ENCODE data around the gene PLCB1. TPM values are rescaled to one million over a fixed set of nuclear protein-coding genes. Genes with fewer than 3 reads are reported as not detected.
"Not testable (repeated sequence)": the region's sequence is repeated elsewhere in the genome, so short reads cannot be mapped to it uniquely, and the experiment has no call there.

The PLCB1 gene
- total RNA-seq, 1 experiment from 2014 or later = 0.06 TPM

- no peak for DNase-seq (ENCODE audit: low read depth)
Observed at GRCh38 chr20:8334641-8335040, 202.6 kb downstream of the PLCB1 start.

- DNase-seq (ENCODE audit: low read depth) = no peak
Observed at GRCh38 chr20:8335059-8335458, 203.0 kb downstream of the PLCB1 start.

DNA sequence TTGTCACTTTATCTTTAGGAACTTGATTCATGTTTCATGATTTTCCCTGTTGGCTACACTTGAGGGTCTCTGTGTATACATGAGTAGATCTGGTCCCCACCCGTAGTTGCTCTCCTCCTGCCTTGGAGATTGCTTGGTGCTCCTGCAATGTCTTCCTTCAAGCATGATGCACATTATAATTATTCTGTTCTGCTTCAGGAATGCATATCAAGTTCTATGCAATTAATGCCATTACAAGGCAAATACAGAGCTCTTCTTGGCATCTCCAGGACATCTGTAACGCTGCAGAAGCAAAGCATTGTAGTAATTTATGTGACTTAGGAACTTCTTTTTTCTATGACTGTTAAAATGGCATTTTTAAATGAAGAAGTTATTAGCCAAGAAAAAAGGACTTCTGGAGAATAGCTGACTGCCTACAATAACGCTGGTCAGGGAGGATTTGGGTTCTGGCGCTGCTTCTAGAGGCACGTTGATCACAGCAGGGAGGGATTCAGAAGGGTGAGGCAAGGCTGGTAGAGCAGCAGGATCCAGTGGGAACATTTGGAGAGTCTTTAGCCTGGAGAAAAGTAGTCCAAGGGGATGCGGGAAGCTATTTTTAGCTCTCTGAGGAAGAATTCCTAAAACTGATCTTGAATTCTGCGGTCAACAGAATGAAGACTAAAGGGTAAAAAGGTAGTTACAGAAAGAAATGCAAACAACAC is 203.6 kb downstream of the PLCB1 start:
- DNase-seq (ENCODE audit: low read depth) = no peak

DNA sequence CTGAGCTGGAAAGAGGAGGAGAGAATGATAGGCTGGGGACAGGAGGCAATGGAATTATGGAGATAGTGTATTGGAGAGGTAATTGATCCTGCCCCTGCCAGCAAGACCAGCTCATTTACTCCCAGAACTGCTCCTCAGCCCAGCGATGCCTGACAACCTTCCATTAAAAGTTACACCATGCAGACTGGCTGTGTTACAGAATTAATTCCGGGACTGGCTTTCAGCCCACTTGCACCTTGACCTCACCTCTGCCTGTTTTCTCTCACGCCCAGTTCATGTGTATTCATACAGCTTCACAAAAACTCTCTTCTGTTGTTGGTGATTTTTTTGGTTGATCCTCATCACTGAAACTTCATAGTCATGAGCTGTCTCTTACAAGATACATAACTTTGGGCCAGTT is 207.3 kb downstream of the PLCB1 start:
- no peak for DNase-seq (ENCODE audit: low read depth)

GRCh38 chr20:8342391-8342790 is 210.3 kb downstream of the PLCB1 start:
- DNase-seq (ENCODE audit: low read depth) = no peak

- no peak for DNase-seq (ENCODE audit: low read depth)
Observed at GRCh38 chr20:8344106-8344505, 212.0 kb downstream of the PLCB1 start.

DNA sequence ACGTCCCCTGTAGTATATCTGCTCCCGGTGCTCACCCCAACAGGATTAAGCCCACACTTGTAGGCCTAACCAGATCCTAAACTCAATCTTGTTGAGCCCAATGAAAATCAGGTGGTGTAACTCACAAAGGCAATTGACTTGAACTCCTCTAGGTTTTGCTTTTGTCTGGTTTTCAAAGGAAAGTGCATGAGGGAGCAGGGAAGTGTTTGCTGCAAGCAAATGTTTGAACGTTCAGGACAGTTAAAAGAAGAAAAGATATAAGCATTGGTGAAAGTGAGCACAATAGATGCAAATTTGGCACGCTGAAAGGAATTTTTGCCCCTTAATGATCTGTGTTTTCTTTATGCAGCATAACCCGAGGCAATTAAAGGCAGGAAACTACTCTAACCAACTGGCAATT is 212.6 kb downstream of the PLCB1 start:
- no peak for DNase-seq (ENCODE audit: low read depth)

- no peak for DNase-seq (ENCODE audit: low read depth)
Observed at GRCh38 chr20:8346700-8347270, 214.7 kb downstream of the PLCB1 start.

DNA sequence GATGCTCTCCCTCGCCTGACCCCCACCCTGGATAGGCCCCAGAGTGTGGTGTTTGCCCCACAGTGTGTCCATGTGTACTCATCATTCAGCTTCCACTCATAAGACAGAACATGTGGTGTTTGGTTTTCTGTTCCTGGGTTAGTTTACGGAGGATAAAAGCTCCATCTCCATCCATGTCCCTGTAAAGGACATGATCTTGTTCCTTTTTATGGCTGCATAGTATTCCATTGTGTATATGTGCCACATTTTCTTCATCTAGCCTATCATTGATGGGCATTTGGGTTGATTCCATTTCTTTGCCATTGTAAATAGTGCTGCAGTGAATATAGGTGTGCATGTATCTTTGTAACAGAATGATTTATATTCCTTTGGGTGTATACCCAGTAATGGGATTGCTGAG is 218.2 kb downstream of the PLCB1 start:
- not testable (repeated sequence) for DNase-seq (ENCODE audit: low read depth)

DNA sequence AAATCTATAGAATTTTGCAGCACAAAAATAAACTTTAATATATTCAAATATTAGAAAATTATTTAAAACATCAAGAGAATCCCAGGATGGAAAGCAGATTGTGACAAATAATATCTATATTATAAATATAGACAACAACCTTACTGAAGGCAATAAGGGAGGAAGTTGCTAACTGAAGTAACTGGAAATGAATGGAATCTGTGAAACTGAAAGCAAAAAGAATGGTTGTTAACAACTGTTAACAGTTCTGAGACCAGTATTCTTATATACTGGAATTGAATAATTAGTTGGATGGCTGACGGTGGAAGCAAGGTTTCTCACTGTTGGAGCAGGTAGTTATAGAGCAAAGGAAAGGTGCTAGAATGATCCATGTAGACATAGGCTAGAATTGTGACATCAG is 220.4 kb downstream of the PLCB1 start:
- no peak for DNase-seq (ENCODE audit: low read depth)

- no peak for DNase-seq (ENCODE audit: low read depth)
Observed at GRCh38 chr20:8353512-8353911, 221.4 kb downstream of the PLCB1 start.

DNA sequence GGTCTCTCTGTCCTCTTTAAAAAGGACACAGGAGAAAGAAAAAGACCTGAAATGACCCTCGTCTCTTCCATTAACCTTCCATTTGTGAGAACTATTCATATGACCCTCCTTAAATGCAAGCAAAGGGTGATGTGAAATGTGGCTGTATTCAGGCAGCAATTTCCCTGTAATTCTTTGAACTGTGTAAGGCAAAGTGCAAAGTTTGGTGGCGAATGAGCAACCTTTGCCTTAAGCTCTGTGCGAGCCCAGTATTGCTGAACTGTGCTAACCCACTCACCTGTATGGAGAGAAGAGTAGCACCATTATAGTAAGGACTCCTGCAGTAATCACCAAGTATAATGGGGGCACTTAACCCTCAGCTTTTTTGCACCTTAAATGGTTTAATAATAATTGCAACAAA is 223.4 kb downstream of the PLCB1 start:
- DNase-seq (ENCODE audit: low read depth) = no peak

- no peak for DNase-seq (ENCODE audit: low read depth)
Observed at GRCh38 chr20:8356806-8357205, 224.7 kb downstream of the PLCB1 start.

DNA sequence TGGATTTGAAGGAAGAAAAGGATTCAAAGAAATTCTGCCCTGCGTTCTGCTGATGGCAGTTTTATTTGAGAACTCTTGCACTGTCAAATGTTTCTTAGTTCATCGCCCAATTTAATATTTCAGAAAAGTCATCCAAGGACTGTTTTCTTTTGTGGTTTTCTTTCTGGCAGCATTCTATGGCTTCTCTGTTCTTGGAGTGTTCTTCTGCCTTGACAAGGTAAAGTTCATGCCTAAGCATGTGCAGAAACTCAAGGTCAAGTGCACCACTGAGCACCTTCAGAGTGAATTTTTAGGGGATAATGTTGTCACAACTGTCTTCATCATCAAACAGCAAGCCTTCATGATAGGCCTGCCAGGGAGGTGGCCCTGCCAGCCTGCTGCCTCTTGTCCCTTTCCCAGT is 225.6 kb downstream of the PLCB1 start:
- DNase-seq (ENCODE audit: low read depth) = no peak

DNA sequence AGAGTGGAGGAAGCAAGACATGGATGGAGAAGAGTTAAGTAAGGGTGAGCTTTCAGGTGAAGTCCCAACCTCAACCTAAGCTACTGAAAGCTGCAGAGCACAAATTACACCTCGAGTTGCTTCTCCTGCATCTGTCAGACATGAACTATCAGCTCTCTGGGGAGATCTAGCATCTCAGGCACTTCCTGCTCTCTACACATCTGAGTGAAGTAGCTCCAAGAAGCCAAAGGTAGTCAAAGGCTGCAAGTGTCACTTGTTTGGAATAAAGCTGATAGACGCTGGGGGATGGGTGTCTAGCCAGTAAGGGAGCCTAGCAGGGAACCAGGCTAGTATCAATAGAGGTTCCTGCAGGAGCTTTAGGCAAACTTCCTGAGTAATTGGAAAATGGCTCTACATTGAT is 228.0 kb downstream of the PLCB1 start:
- no peak for DNase-seq (ENCODE audit: low read depth)

DNA sequence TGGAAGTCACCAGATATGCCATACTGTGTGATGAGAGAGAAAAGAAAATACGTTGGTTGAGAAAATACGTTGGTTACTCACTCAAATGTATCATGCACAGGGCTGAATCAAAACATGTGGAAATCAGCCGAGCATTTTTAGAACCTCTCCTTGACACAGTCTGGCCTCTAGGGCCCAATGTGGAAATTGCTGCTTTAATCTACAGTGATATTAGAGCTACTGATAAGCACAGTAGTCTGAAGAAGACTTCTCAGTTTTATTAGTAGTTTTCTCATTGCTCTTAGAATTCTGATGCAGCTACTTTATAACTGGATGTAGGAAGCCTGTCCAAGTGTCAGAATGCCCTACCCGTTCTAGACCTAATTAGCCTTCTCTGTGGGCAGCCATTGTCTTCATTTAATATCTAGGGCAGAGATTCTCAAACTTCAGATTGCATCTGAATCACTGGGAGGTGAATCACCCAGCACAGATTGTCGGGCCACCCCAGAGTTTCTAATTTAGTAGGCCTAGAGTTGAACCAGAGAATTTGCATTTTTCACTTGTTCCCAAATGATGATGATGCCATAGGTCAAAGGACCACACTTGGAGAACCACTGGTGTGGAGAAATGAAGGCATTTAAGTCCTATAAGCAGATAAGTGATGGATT is 229.1 kb downstream of the PLCB1 start:
- no peak for DNase-seq (ENCODE audit: low read depth)

- no peak for DNase-seq (ENCODE audit: low read depth)
Observed at GRCh38 chr20:8361779-8362178, 229.7 kb downstream of the PLCB1 start.

- no peak for DNase-seq (ENCODE audit: low read depth)
Observed at GRCh38 chr20:8362457-8362856, 230.4 kb downstream of the PLCB1 start.

- DNase-seq (ENCODE audit: low read depth) = no peak
Observed at GRCh38 chr20:8363970-8364733, 232.1 kb downstream of the PLCB1 start.

GRCh38 chr20:8364734-8365078 is 232.6 kb downstream of the PLCB1 start:
- no peak for DNase-seq (ENCODE audit: low read depth)

DNA sequence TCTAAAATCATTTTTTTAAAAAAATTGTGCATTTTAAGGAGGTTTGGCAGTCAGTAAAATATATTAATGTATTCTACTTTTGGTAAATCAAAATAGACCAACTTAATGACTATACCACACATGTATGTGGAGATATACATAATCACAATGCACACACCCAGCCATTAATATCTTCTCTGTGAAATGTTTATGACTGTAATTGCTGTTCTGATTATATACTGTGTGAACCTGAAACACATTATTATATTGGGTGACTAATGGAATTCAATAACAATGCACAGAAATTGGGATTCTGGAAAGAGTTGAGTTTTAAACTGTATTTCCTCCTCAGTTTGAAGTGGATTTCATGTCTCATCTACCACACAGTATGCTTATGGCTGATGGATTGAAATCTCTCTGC is 233.6 kb downstream of the PLCB1 start:
- no peak for DNase-seq (ENCODE audit: low read depth)

DNA sequence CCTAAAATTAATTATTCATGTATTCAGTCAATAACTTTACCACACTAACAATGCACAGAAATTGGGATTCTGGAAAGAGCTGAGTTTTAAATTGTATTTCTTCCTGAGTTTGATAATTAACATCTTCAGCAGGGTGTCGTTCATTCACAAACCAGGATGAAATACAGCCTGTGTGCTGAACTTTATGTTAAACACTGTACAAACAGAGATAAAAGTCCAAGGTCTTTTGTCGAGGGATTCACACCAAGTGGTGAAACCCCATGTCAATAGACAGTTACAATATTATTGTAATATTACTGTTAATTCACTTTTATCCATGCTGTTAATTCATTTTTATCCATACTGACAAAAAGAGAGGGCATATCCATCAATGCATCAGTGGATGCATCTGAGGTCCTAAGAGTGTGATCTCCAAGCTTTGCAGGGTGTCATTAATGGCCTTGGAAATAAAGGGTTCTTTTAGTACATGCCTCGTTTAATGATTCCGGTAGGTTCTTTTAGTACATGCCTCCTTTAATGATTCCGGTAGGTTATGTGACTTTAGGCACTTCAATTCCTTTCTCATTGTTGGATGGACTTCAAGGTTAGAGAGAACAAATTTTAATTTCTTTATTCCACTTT is 234.3 kb downstream of the PLCB1 start:
- DNase-seq (ENCODE audit: low read depth) = no peak
